GM19372 (cell line): ENCODE measurements around the gene KATNBL1.
"Not testable (repeated sequence)": the region's sequence is repeated elsewhere in the genome, so short reads cannot be mapped to it uniquely, and the experiment has no call there.

Source experiments
- ATAC-seq: cut with Tn5 transposase; IDR thresholded peaks from one replicate; pipeline ENCODE4 v1.9.1; 2021; ENCODE audit warnings: mild to moderate bottlenecking, low read depth, moderate library complexity; ENCODE audit not compliant: unreplicated experiment

Gene KATNBL1

GRCh38 chr15:34203936-34204335, 6.0 kb downstream of the KATNBL1 start:
- ATAC-seq, result no peak

GRCh38 chr15:34203305-34203704, 6.6 kb downstream of the KATNBL1 start:
- ATAC-seq, result no peak

GRCh38 chr15:34193272-34193671, 16.6 kb downstream of the KATNBL1 start:
- not testable (repeated sequence) for ATAC-seq

DNA sequence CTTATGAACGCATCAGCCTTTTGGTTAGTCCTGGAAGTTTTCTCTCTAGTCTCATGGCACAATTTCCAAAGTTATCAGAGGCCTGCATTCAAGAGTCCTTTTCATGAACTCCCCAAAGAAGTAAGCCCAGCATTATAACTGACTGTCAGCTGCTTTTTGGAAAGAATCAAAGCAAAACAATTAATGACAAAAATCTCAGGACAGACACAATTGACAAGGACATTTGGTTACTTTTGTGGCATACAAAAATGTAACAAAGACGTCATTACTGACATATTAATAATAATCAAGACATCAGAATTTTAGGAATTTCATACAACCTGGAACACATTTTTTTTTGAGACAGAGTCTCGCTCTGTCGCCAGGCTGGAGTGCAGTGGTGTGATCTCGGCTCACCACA, 21.2 kb downstream of the KATNBL1 start:
- ATAC-seq, result no peak

GRCh38 chr15:34185666-34186065, 24.2 kb downstream of the KATNBL1 start:
- ATAC-seq, result no peak

DNA sequence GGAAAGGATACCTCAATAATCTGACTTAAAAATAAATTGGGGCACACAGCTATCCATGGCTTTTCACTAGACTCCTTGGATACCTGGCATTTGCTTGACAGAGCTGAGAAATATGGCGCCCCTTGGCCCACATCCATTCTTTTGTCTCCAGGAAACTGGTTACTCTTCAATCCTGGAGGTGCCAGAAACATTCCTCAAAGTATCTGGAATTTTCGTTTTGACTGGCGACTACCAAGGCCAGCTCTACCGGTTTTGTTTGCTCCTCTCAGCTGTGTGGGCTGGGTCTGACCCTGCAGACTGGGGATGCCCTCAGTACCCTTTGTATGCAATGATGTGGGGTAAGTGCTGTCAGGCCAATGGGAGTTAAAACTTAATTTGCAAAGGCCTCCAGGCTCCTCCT, 27.0 kb downstream of the KATNBL1 start:
- ATAC-seq, result no peak

- no peak for ATAC-seq
Observed at GRCh38 chr15:34179234-34179633, 30.7 kb downstream of the KATNBL1 start.

- ATAC-seq, result not testable (repeated sequence)
Observed at GRCh38 chr15:34165987-34166573, 43.8 kb downstream of the KATNBL1 start.

- no peak for ATAC-seq
Observed at GRCh38 chr15:34161329-34161963, 48.5 kb downstream of the KATNBL1 start.

DNA sequence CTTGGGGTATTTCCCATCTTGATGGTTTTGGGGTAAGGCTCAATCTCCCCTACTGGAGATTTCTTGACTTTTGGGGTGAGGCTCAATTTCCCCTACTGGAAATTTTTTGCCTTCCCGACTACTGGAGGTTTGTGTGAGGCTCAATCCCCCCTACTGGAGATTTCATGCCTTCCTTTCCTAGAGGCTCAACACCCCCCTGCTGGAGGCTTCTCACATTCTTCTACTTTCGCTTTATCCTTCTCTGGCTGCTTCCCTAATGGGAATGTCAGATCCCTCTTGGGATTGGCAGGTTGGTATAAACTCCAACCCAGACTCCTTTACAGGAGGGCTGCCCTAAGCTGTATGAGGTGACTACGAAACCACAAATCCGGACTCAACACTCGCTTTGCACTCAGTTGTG, 49.2 kb downstream of the KATNBL1 start:
- no peak for ATAC-seq

DNA sequence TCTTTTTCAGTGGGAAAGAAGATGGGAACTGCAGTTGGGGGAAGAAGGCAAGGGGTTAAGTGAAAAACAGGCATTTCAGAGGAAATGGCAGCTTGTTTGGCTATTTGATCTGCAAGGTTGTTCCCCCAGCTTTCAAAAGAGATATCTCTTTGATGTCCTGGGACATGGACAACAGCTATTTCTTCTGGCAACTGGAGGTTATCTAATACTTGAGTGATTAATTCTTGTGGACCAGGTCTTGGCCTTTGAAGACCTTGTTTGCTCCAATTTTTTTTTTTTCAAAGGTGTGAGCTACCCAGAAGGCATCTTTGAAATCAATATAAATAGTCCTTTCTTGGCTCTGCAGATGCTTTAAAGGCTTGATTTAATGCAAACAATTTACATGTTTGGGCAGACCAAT, 51.5 kb downstream of the KATNBL1 start:
- no peak for ATAC-seq

- ATAC-seq, result no peak
Observed at GRCh38 chr15:34155859-34156258, 54.0 kb downstream of the KATNBL1 start.

DNA sequence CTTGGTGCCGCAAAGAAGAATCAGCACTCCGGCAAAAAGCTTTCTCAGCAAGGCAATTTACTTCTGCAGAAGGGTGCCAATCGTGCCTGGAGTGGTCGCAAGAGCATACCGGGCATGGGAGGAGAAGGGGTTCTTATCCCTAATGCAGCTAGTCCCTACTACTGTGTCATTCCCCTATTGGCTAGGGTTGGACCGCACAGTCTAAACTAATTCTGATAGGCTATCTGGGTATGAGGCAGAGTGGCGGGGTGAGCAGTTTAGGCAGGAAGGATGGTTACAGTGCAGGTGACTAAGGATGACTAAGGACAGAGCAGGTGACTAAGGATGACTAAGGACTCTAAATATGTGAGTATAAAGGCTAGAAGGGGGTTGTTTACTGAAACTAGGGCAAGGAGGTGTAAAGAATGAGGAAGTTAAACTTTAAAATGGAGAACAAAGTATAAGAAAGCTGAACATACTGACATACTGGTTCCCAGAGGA, 55.1 kb downstream of the KATNBL1 start:
- ATAC-seq, result no peak

GRCh38 chr15:34147371-34148140, 62.3 kb downstream of the KATNBL1 start:
- ATAC-seq, result no peak

- no peak for ATAC-seq
Observed at GRCh38 chr15:34133511-34133910, 76.4 kb downstream of the KATNBL1 start.

GRCh38 chr15:34132881-34133280, 77.0 kb downstream of the KATNBL1 start:
- ATAC-seq, result no peak

DNA sequence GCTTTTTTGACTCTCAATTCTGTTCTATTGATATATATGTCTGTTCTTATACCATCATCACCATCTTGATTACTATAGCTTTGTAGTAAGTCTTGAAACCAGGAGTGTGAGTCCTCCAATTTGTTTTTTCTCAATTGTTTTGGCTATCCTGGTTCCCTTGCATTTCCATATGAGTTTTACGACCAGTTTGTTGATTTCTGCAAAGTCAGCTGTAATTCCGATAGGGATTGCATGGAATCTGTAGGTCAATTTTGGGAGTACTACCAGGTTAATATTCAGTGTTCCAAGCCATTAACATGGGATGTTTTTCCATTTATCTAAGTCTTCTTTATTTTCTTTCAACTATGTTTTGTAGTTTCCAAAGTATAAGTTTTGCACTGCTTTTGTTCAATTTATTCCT, 81.0 kb downstream of the KATNBL1 start:
- ATAC-seq, result no peak

- no peak for ATAC-seq
Observed at GRCh38 chr15:34126522-34126921, 83.4 kb downstream of the KATNBL1 start.

DNA sequence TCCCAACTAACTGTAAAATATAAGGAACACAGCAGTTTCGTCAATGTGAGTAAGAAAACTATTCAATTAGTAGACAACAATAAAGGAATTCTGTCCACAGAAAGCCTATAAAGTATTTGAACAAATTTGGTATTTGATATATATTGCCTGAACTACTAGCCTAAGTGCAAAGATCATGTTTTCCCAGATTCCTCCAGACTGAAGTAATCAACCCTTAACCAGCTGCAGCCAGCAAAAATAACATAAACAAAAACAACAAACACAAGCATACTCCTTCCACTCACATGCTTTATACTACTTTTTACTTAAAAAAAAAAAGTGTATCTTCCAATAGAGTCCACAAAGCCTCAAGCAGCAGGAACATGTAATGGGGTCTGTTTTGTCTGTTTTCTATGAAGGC, 84.0 kb downstream of the KATNBL1 start:
- ATAC-seq, result no peak

DNA sequence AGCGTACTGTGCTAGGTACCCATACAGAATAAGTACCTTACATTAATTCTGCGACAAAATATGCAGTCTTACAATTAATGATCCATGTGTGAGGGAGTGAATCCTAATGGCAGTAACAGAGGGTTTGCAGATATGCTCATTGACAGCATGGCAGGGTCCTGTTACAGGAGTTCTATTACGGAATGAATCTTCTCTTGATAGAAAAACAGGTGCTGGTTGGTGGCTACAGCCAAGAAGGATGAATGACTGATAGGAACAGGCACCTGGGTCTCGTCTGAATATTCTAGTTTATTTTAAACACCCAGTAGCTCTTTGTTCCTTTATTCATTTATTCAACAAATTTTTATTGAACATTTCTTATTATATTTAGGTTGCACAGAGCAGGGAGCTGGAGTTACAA, 85.2 kb downstream of the KATNBL1 start:
- no peak for ATAC-seq

GRCh38 chr15:34122771-34123183, 87.1 kb downstream of the KATNBL1 start:
- ATAC-seq, result no peak

GRCh38 chr15:34121786-34122185, 88.1 kb downstream of the KATNBL1 start:
- ATAC-seq, result not testable (repeated sequence)
